Thyroid gland (tissue), 4 donors: ENCODE results near the gene ING1. TPM values are rescaled to one million over a fixed set of nuclear protein-coding genes. Genes with fewer than 3 reads are reported as not detected.

Experiments used
- DNase-seq, 2 donors: peaks; one replicate each; pipeline ENCODE4 v3.0.0-alpha.2; 2019
- H3K27ac ChIP-seq, 3 donors: fragments of 200-600 bp; sonication (generic); 1 replicate in 2 of 3; 2 replicates in 1 of 3; pipeline ENCODE4 v1.5.1; 2016 to 2019; ENCODE audit warnings: mild to moderate bottlenecking in 1 of 3, moderate library complexity in 1 of 3
- H3K27me3 ChIP-seq: fragments of 200-600 bp; sonication (generic); one replicate; pipeline ENCODE4 v1.5.1; 2019
- H3K36me3 ChIP-seq, 2 donors: fragments of 200-600 bp; sonication (generic); one replicate each; pipeline ENCODE4 v1.5.1; 2016 to 2019
- H3K4me1 ChIP-seq, 2 donors: fragments of 200-600 bp; sonication (generic); one replicate each; pipeline ENCODE4 v1.5.1; 2017 to 2019
- H3K4me3 ChIP-seq, 3 donors: fragments of 200-600 bp; sonication (generic); replicated peaks in 1 of 3; 1 replicate in 2 of 3; 2 replicates in 1 of 3; pipeline ENCODE4 v1.5.1; 2016; ENCODE audit warnings: mild to moderate bottlenecking in 1 of 3
- H3K9me3 ChIP-seq: fragments of 200-600 bp; sonication (generic); one replicate; pipeline ENCODE4 v1.5.1; 2017
- CTCF ChIP-seq, 6 experiments: fragments of 200-600 bp in 3 of 6; fragments of 450-650 bp in 3 of 6; sonication (generic) in 3 of 6; IDR thresholded peaks; one replicate each; pipeline ENCODE4 v1.5.1; 2016 to 2019; ENCODE audit warnings: antibody characterized with exemption in 6 of 6, mild to moderate bottlenecking in 2 of 6, inconsistent platforms in 1 of 6, moderate library complexity in 1 of 6
- POLR2A ChIP-seq, 2 donors: fragments of 450-650 bp; IDR thresholded peaks; one replicate each; pipeline ENCODE4 v1.6.1; 2017; ENCODE audit warnings: antibody characterized with exemption in 2 of 2, mild to moderate bottlenecking in 2 of 2, moderate library complexity in 1 of 2
- WGBS, 2 donors: methylation state at CpG; one replicate each; pipeline ENCODE4 v1.1.5; 2017; 5-methylcytosine and 5-hydroxymethylcytosine counted together
- intact Hi-C: fragments of 100-400 bp; cut with DNase I; formaldehyde crosslinking; loops from one replicate; pipeline ENCODE4 v1.15.1; 2023
- total RNA-seq, 4 donors: library from RNA; depleted of rRNA; stranded (reverse); fragments of >200 nt; gene quantifications; one replicate each; pipeline ENCODE4 v1.2.3, GENCODE V29; 2016

ING1 gene
- total RNA-seq, 4 donors from 2014 or later = 8.2 to 17.9 (median 15.6) TPM

- peaks cover 1 to 3% of the 10 kb centered on the region in 2 donors for H3K4me1 ChIP-seq
- H3K27me3 ChIP-seq = no peaks in the 10 kb centered on the region
- no peak overlapping the region for H3K4me3 ChIP-seq
- intact Hi-C loops = no loop called here
- TF ChIP-seq POLR2A (IDR thresholded peaks at IDR 0.05) = no peak
- 94% methylated on average over 7 of the region's 7 CpGs for WGBS, 2 donors
- H3K27ac ChIP-seq = no peak overlapping the region
- no peaks in the 10 kb centered on the region for H3K36me3 ChIP-seq
- no peak for DNase-seq
- H3K9me3 ChIP-seq = no peaks in the 10 kb centered on the region
Measured at GRCh38 chr13:110767476-110767875, 54.0 kb downstream of the ING1 start.

- Histone ChIP-seq H3K27me3 (no peaks in the 10 kb centered on the region), H3K36me3 (no peaks in the 10 kb centered on the region), H3K27ac (no peak overlapping the region), H3K4me1 (no peaks in the 10 kb centered on the region), H3K9me3 (no peaks in the 10 kb centered on the region), H3K4me3 (no peak overlapping the region)
- intact Hi-C loops = no loop called here
- no peak for DNase-seq
- TF ChIP-seq POLR2A (IDR thresholded peaks at IDR 0.05) (no peak), CTCF (IDR thresholded peaks at IDR 0.05) (no peak)
- 79 to 90% methylated on average over 3 of the region's 3 CpGs for WGBS, 2 donors
Measured at GRCh38 chr13:110769097-110769496, 55.6 kb downstream of the ING1 start.

GRCh38 chr13:110770678-110771077 is 57.2 kb downstream of the ING1 start:
- H3K4me3 ChIP-seq = no peak overlapping the region
- no peak for TF ChIP-seq CTCF (IDR thresholded peaks at IDR 0.05)
- TF ChIP-seq POLR2A (IDR thresholded peaks at IDR 0.05) = no peak
- WGBS, 2 donors = 75 to 76% methylated on average over 10 of the region's 10 CpGs
- no peaks in the 10 kb centered on the region for H3K9me3 ChIP-seq
- no peak for DNase-seq
- no peak overlapping the region for H3K27ac ChIP-seq
- H3K36me3 ChIP-seq = no peaks in the 10 kb centered on the region
- H3K4me1 ChIP-seq = no peaks in the 10 kb centered on the region
- no peaks in the 10 kb centered on the region for H3K27me3 ChIP-seq
- intact Hi-C loops = no loop called here

GRCh38 chr13:110771194-110771593 is 57.7 kb downstream of the ING1 start:
- intact Hi-C loops = no loop called here
- no peak overlapping the region for H3K27ac ChIP-seq
- 63 to 65% methylated on average over 9 of the region's 9 CpGs for whole genome bisulfite sequencing, 2 donors
- DNase-seq = no peak
- H3K4me1 ChIP-seq = no peaks in the 10 kb centered on the region
- H3K4me3 ChIP-seq = no peak overlapping the region
- TF ChIP-seq CTCF (IDR thresholded peaks at IDR 0.05) (no peak), POLR2A (IDR thresholded peaks at IDR 0.05) (no peak)
- H3K27me3 ChIP-seq = no peaks in the 10 kb centered on the region
- no peaks in the 10 kb centered on the region for H3K36me3 ChIP-seq
- no peaks in the 10 kb centered on the region for H3K9me3 ChIP-seq

- 78 to 83% methylated on average over 13 of the region's 13 CpGs for WGBS, 2 donors
- DNase-seq = no peak
- intact Hi-C loops = no loop called here
Measured at GRCh38 chr13:110772091-110772984, 58.8 kb downstream of the ING1 start.

More at GRCh38 chr13:110772091-110772984, 58.8 kb downstream of the ING1 start:
- H3K9me3 ChIP-seq = no peaks in the 10 kb centered on the region
- no peaks in the 10 kb centered on the region for H3K36me3 ChIP-seq
- no peak overlapping the region for H3K4me3 ChIP-seq
- H3K27me3 ChIP-seq = no peaks in the 10 kb centered on the region
- H3K4me1 ChIP-seq = no peaks in the 10 kb centered on the region
- no peak overlapping the region for H3K27ac ChIP-seq
- no peak for TF ChIP-seq CTCF (IDR thresholded peaks at IDR 0.05)
- TF ChIP-seq POLR2A (IDR thresholded peaks at IDR 0.05) = no peak

Other genes with a start within 250 kb of the ING1 start
- 10 to 100 TPM; 21.0 to 60.5 (median 43.5) TPM for gene RAB20, start 152.0 kb upstream of the ING1 start, total RNA-seq
- gene NAXD, start 98.2 kb upstream of the ING1 start, total RNA-seq = 10 to 100 TPM; 38.2 to 46.6 (median 42.8) TPM
- 10 to 100 TPM; 49.0 to 78.1 (median 68.4) TPM for gene CARS2, start 7.6 kb upstream of the ING1 start, total RNA-seq
- gene ANKRD10, start 201.4 kb downstream of the ING1 start, total RNA-seq = 100 to 1,000 TPM; 105 to 168 (median 135) TPM